ENCODE data around the gene C18orf32. TPM values are rescaled to one million over a fixed set of nuclear protein-coding genes. Genes with fewer than 3 reads are reported as not detected.

C18orf32 gene
- total RNA-seq, 1 experiment from 2014 or later: 14.0 TPM

DNA sequence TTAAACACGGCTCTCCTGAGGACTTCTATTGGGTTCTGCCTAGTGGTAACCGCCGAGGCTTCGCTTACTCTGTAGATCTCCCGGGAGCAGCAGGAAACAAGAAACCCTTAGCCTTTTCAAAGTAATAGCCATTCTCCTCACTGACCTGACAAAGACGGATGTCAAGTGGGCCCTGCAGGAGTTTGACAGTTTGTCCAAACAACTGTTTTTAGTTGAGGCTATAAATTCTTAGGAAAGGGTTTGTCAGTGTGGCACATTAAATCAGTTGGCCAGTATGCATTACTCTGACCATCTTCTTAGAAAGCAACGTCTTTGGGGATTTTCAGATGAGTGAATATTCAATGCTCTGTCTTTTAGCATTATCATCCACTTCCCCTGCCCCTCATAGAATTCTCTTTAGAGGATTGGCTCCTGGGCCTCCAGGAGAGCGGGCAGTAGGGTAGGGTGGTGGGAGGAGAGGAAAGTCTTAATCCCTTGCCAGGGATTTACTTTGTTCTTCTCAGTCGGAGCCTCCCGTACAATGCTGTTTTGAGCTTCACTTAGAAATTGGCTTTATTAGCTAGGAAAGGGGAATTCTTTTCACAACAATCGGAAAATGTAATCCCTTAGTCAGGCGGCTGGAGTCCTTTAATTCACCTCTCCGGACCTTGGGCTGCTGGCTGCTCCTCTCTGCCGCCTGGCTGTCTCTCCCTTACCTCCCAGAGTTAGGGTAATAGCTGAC, 13.3 kb upstream of the C18orf32 start:
- no peak overlapping the region for H3K4me3 ChIP-seq (ENCODE audit: low read depth, low read length)
- POLR2A ChIA-PET: interaction anchor here (0.5 kb wide), 1 partner anchor 177 kb away, joined by 3 read pairs; no protein-coding TSS in a partner anchor
- intact Hi-C loops (cut with micrococcal nuclease; ENCODE audit: unreplicated experiment): no loop called here
- Mint-ChIP-seq H3K36me3 (ENCODE audit: insufficient read depth, unreplicated experiment) (no peaks in the 10 kb centered on the region), H3K4me3 (ENCODE audit: unreplicated experiment) (no peak overlapping the region), H3K9me3 (ENCODE audit: unreplicated experiment) (no peaks in the 10 kb centered on the region), H3K27ac (ENCODE audit: unreplicated experiment) (no peak overlapping the region), H3K27me3 (ENCODE audit: insufficient read depth, unreplicated experiment) (no peaks in the 10 kb centered on the region), H3K4me1 (ENCODE audit: low read depth, unreplicated experiment) (no peaks in the 10 kb centered on the region)
- no peaks in the 10 kb centered on the region for H3K36me3 ChIP-seq (ENCODE audit: control insufficient read depth, insufficient read depth, low read length)
- no peaks in the 10 kb centered on the region for H3K27me3 ChIP-seq (replicated peaks; ENCODE audit: control insufficient read depth, insufficient read depth, low read length)
- DNase-seq: no peak
- no peaks in the 10 kb centered on the region for H3K9me3 ChIP-seq
- no peaks in the 10 kb centered on the region for H3K4me1 ChIP-seq
- TF ChIP-seq, protein P1, sequence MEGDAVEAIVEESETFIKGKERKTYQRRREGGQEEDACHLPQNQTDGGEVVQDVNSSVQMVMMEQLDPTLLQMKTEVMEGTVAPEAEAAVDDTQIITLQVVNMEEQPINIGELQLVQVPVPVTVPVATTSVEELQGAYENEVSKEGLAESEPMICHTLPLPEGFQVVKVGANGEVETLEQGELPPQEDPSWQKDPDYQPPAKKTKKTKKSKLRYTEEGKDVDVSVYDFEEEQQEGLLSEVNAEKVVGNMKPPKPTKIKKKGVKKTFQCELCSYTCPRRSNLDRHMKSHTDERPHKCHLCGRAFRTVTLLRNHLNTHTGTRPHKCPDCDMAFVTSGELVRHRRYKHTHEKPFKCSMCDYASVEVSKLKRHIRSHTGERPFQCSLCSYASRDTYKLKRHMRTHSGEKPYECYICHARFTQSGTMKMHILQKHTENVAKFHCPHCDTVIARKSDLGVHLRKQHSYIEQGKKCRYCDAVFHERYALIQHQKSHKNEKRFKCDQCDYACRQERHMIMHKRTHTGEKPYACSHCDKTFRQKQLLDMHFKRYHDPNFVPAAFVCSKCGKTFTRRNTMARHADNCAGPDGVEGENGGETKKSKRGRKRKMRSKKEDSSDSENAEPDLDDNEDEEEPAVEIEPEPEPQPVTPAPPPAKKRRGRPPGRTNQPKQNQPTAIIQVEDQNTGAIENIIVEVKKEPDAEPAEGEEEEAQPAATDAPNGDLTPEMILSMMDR (IDR thresholded peaks at IDR 0.05; ENCODE audit: insufficient read depth in 1 of 2, low read depth in 1 of 2, low read length in 1 of 2, severe bottlenecking in 1 of 2, unreplicated experiment in 1 of 2): no peak
- CTCF ChIA-PET: no interaction called here
- BruUV-seq (replicated peaks): no TSS peak

DNA sequence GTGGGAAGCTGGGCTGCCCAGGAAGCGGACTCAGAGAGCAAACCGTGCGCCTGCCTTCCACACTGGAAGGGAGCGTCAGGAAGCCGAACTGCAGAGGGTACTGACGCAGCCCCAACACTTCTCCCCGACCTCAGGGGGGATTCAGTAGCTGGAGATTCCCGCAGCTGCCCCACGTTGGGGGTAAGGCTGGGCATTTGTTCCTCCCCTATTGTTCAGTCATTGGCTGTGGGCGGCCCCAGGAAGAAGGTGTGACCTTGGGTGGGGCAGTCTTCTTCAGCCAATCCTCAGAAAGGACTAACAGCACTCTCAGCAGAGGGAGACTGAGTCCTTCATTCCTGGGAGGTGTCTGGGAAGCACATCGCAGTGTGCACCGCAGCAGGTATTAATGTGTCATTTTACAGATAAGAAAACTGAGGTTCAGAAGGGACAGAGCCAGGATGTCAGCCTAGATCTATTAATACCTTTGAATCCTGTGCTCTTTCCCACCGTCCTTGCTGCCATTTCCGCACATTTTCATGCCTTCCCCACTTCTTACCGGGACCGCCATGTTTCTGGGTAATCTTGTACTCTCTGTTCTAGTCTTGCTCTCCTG, 12.1 kb upstream of the C18orf32 start:
- no peak for DNase-seq
- H3K9me3 ChIP-seq: no peaks in the 10 kb centered on the region
- no peaks in the 10 kb centered on the region for H3K27me3 ChIP-seq (replicated peaks; ENCODE audit: control insufficient read depth, insufficient read depth, low read length)
- Mint-ChIP-seq H3K27me3 (ENCODE audit: insufficient read depth, unreplicated experiment) (no peaks in the 10 kb centered on the region), H3K4me3 (ENCODE audit: unreplicated experiment) (no peak overlapping the region), H3K9me3 (ENCODE audit: unreplicated experiment) (no peaks in the 10 kb centered on the region), H3K27ac (ENCODE audit: unreplicated experiment) (no peak overlapping the region), H3K36me3 (ENCODE audit: insufficient read depth, unreplicated experiment) (no peaks in the 10 kb centered on the region), H3K4me1 (ENCODE audit: low read depth, unreplicated experiment) (no peaks in the 10 kb centered on the region)
- intact Hi-C loops (cut with micrococcal nuclease; ENCODE audit: unreplicated experiment): no loop called here
- no peak overlapping the region for H3K4me3 ChIP-seq (ENCODE audit: low read depth, low read length)
- POLR2A ChIA-PET: no interaction called here
- H3K4me1 ChIP-seq: no peaks in the 10 kb centered on the region
- BruUV-seq (replicated peaks): no TSS peak
- H3K36me3 ChIP-seq (ENCODE audit: control insufficient read depth, insufficient read depth, low read length): no peaks in the 10 kb centered on the region
- TF ChIP-seq, protein P1 (IDR thresholded peaks at IDR 0.05; ENCODE audit: insufficient read depth in 1 of 2, low read depth in 1 of 2, low read length in 1 of 2, severe bottlenecking in 1 of 2, unreplicated experiment in 1 of 2): no peak
- CTCF ChIA-PET: no interaction called here

DNA sequence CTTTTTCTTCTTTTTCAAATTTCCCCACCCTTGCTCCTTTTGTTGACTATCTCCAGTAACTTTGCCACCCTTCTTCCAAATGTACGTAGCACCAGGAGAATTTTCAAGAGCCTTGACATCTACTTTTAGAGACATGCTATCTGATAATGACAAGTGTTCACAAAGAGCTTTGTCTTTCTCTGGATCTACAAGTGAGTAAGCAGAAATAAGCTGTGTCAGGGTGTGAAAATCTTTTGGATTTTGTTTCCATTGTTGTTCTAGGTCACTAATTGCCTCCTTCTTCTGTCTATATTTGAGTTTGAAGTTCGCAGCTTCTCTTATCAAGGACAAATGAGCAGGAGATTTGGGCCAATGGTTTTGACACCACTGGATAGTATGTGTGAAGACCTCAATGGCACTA, 8.4 kb upstream of the C18orf32 start:
- H3K4me3 ChIP-seq (ENCODE audit: low read depth, low read length): no peak overlapping the region
- H3K27me3 Mint-ChIP-seq (ENCODE audit: insufficient read depth, unreplicated experiment): no peaks in the 10 kb centered on the region
- ChIA-PET POLR2A (no interaction called here), CTCF (no interaction called here)
- H3K36me3 Mint-ChIP-seq (ENCODE audit: insufficient read depth, unreplicated experiment): peaks cover 21% of the 10 kb centered on the region
- no peaks in the 10 kb centered on the region for H3K9me3 ChIP-seq
- no peak for DNase-seq
- H3K27me3 ChIP-seq (replicated peaks; ENCODE audit: control insufficient read depth, insufficient read depth, low read length): no peaks in the 10 kb centered on the region
- no peaks in the 10 kb centered on the region for H3K9me3 Mint-ChIP-seq (ENCODE audit: unreplicated experiment)
- H3K4me1 ChIP-seq: peaks cover 5% of the 10 kb centered on the region
- H3K36me3 ChIP-seq (ENCODE audit: control insufficient read depth, insufficient read depth, low read length): no peaks in the 10 kb centered on the region
- no peaks in the 10 kb centered on the region for H3K4me1 Mint-ChIP-seq (ENCODE audit: low read depth, unreplicated experiment)
- H3K27ac Mint-ChIP-seq (ENCODE audit: unreplicated experiment): no peak overlapping the region
- intact Hi-C loops (cut with micrococcal nuclease; ENCODE audit: unreplicated experiment): no loop called here
- BruUV-seq (replicated peaks): no TSS peak
- no peak overlapping the region for H3K4me3 Mint-ChIP-seq (ENCODE audit: unreplicated experiment)
- TF ChIP-seq, protein P1 (IDR thresholded peaks at IDR 0.05; ENCODE audit: insufficient read depth in 1 of 2, low read depth in 1 of 2, low read length in 1 of 2, severe bottlenecking in 1 of 2, unreplicated experiment in 1 of 2): no peak

Measured in Caco-2 (cell line).